CD8-positive, alpha-beta memory T cell (primary cell): ENCODE data around the gene RPL13A. TPM values are rescaled to one million over a fixed set of nuclear protein-coding genes. Genes with fewer than 3 reads are reported as not detected.

Experiments used
- CTCF ChIA-PET: fragments of 350-600 bp; sonication (Branson Sonifier 250); formaldehyde crosslinking; loops from one replicate; lab custom pipeline; 2021; ENCODE audit warnings: antibody characterized with exemption; lab: Charles Lee
- POLR2A ChIA-PET: fragments of 350-600 bp; sonication (Branson Sonifier 250); formaldehyde crosslinking; loops from one replicate; lab custom pipeline; 2021; ENCODE audit warnings: antibody characterized with exemption; lab: Charles Lee
- DNase-seq, 5 donors: peaks; one replicate each; pipeline versions ENCODE4 v3.0.0 to v3.0.0-alpha.2; 2020 to 2022; ENCODE audit warnings: mixed read lengths in 1 of 5
- H3K27ac ChIP-seq: one replicate; pipeline ENCODE4 v1.7.0; 2013; ENCODE audit warnings: low read depth, mild to moderate bottlenecking, low read length, moderate library complexity
- H3K27me3 ChIP-seq: 2 replicates; pipeline ENCODE4 v1.7.0; 2013; ENCODE audit warnings: low read length, mild to moderate bottlenecking; ENCODE audit not compliant: insufficient read depth, poor library complexity, severe bottlenecking
- H3K36me3 ChIP-seq: 2 replicates; pipeline ENCODE4 v1.7.0; 2013; ENCODE audit warnings: mild to moderate bottlenecking, low read length, moderate library complexity; ENCODE audit not compliant: insufficient read depth
- H3K4me1 ChIP-seq: 2 replicates; pipeline ENCODE4 v1.7.0; 2013; ENCODE audit warnings: mild to moderate bottlenecking, low read length, moderate library complexity; ENCODE audit not compliant: insufficient read depth
- H3K4me3 ChIP-seq: 2 replicates; pipeline ENCODE4 v1.7.0; 2013; ENCODE audit warnings: mild to moderate bottlenecking, low read length
- H3K9me3 ChIP-seq: 2 replicates; pipeline ENCODE4 v1.7.0; 2013; ENCODE audit warnings: mild to moderate bottlenecking, low read length
- H3K27ac Mint-ChIP-seq, 8 donors: one replicate each; pipeline ENCODE4 v1.8.0; 2020 to 2021; ENCODE audit warnings: mixed read lengths in 8 of 8, mild to moderate bottlenecking in 6 of 8, inconsistent platforms in 3 of 8, moderate library complexity in 3 of 8
- H3K27me3 Mint-ChIP-seq, 2 donors: one replicate each; pipeline ENCODE4 v1.8.0; 2020 to 2021; ENCODE audit warnings: mixed read lengths in 2 of 2, mild to moderate bottlenecking in 1 of 2, moderate library complexity in 1 of 2
- H3K36me3 Mint-ChIP-seq, 3 donors: one replicate each; pipeline ENCODE4 v1.8.0; 2020 to 2021; ENCODE audit warnings: mixed read lengths in 3 of 3, inconsistent platforms in 1 of 3, mild to moderate bottlenecking in 1 of 3
- H3K4me1 Mint-ChIP-seq, 3 donors: one replicate each; pipeline ENCODE4 v1.8.0; 2020 to 2021; ENCODE audit warnings: mixed read lengths in 3 of 3, inconsistent platforms in 1 of 3, mild to moderate bottlenecking in 1 of 3
- H3K4me3 Mint-ChIP-seq, 7 donors: one replicate each; pipeline ENCODE4 v1.8.0; 2020 to 2021; ENCODE audit warnings: mixed read lengths in 7 of 7, mild to moderate bottlenecking in 6 of 7, moderate library complexity in 4 of 7, inconsistent platforms in 2 of 7
- H3K9me3 Mint-ChIP-seq, 5 donors: one replicate each; pipeline ENCODE4 v1.8.0; 2020 to 2022; ENCODE audit warnings: mixed read lengths in 5 of 5, mild to moderate bottlenecking in 3 of 5, moderate library complexity in 2 of 5, inconsistent platforms in 1 of 5
- polyA plus RNA-seq: library from polyadenylated mRNA; unstranded; fragments of 300-500 nt; fragmentation: Illumina TruSeq; gene quantifications from one replicate; pipeline ENCODE4 v1.2.3, GENCODE V29; 2021
- total RNA-seq, 2 experiments: library from RNA; stranded (reverse); gene quantifications; one replicate each; pipeline ENCODE4 v1.2.3, GENCODE V29; 2021

The RPL13A gene
- total RNA-seq = 1,000 to 10,000 TPM; 3,865 to 3,912 TPM
- 2,679 TPM for polyA plus RNA-seq

DNA sequence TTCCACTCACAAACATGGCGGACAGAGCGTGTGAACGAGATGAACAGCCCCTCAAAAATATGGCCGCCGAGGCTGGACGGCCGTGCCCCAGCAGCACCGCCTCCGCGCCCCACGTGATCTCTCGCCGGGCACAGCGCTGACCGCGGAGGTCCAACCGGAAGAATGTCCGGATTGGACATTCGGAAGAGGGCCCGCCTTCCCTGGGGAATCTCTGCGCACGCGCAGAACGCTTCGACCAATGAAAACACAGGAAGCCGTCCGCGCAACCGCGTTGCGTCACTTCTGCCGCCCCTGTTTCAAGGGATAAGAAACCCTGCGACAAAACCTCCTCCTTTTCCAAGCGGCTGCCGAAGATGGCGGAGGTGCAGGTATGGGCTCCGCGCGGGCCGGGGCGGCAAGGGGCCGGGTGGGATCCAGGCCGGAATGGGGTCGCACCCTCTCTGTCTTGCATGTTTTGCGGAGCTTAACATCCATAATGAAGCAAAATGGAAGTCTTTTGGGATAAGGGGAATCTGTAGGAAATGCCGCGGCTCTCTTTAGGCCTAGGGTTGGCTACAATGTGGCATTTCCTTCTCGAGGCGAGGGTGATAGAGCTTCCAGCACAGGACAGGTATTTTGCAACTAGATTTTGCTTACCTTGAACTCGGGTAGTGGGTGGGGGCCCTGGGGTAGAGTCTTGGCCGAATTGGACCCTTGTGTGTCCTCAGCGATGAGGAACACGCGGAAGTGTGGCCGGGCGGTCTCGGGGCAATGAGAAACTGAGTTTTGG, at the start of gene RPL13A:
TSS of gene RPL13A (plus strand) at position 332 of the 769 bp plus-strand sequence. CDS start at position 354, 22 bp downstream.
- peaks cover 0 to 2% (median 0%) of the 10 kb centered on the region in 5 donors for H3K9me3 Mint-ChIP-seq
- H3K27ac Mint-ChIP-seq = peak within 1 kb of the TSS; percentile 88 to 97 (median 94)
- H3K9me3 ChIP-seq = no peaks in the 10 kb centered on the region
- H3K27me3 ChIP-seq = no peaks in the 10 kb centered on the region
- no peaks in the 10 kb centered on the region for H3K27me3 Mint-ChIP-seq
- H3K4me1 ChIP-seq = peaks cover 38% of the 10 kb centered on the region
- peaks cover 7 to 87% (median 31%) of the 10 kb centered on the region in 3 donors for H3K36me3 Mint-ChIP-seq
- POLR2A ChIA-PET = interaction anchor here (0.6 to 2.5 kb wide), 9 partner anchors 9 to 366 kb away, joined by 3 to 27 read pairs (median 5); partner anchors contain the start of genes FLT3LG and RPS11
- DNase-seq = peak; percentile 99 to 100 (median 99)
- peak within 1 kb of the TSS; percentile 86 to 99 (median 97) for H3K4me3 Mint-ChIP-seq
- H3K4me1 Mint-ChIP-seq = peaks cover 40 to 59% (median 47%) of the 10 kb centered on the region in 3 donors
- H3K4me3 ChIP-seq = peak within 1 kb of the TSS; percentile 93
- peaks cover 43% of the 10 kb centered on the region for H3K36me3 ChIP-seq
- CTCF ChIA-PET = interaction anchor here (0.8 to 2.9 kb wide), 10 partner anchors 9 to 191 kb away, joined by 3 to 14 read pairs (median 7); partner anchors contain the start of genes FLT3LG and RPS11
- H3K27ac ChIP-seq = peak within 1 kb of the TSS; percentile 92

DNA sequence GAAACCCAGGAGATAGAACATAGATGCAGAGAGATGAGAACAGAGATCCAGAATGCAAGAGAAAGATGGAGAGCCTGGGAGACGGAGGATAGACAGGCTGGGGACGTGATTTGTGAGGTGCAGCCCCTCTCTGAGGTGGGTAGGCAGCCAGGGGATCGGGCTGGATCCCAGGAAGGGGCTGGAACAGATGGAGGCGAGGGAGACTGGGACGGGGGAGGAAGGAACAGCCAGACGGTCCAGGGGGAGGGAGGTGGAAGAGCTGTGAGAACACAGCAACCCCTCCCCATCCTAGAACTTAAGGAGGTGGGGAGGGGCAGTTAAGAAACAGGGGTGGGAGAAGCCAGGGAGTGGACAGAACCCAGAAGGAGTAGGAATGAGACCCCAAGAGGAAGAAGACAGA, 49.1 kb upstream of the RPL13A start:
- POLR2A ChIA-PET = no interaction called here
- H3K27me3 Mint-ChIP-seq = peaks cover 79 to 91% of the 10 kb centered on the region in 2 donors
- H3K27me3 ChIP-seq = peaks cover 73% of the 10 kb centered on the region

DNA sequence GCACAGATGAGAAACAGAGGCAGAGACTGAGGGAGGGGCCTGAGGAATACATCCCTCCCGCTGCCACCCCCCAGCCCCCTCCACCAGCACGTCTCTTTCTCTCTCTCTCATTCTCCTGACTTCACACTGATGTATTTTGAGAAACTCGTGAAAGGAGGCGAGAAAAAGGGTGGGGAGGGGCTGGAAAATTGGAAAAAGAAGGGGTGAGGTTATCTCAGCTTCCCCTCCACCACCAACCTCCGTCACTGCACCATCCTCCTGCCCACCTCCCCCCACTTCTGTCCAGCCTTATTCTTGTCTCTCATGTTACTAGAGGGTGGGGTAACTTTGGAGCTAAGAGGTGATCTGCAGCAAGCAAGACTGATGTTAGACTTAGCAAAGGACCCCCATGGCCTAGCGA, 47.6 kb upstream of the RPL13A start:
- no peak for DNase-seq
- Mint-ChIP-seq H3K27me3 (peaks cover 72 to 75% of the 10 kb centered on the region in 2 donors), H3K4me3 (no peak overlapping the region), H3K27ac (no peak overlapping the region), H3K36me3 (peaks cover 0 to 1% (median 0%) of the 10 kb centered on the region in 3 donors), H3K9me3 (no peaks in the 10 kb centered on the region), H3K4me1 (peaks cover 29 to 48% (median 41%) of the 10 kb centered on the region in 3 donors)
- H3K9me3 ChIP-seq = no peaks in the 10 kb centered on the region
- H3K27ac ChIP-seq = no peak overlapping the region
- H3K27me3 ChIP-seq = peaks cover 58% of the 10 kb centered on the region
- H3K4me1 ChIP-seq = peaks cover 19% of the 10 kb centered on the region
- CTCF ChIA-PET = interaction anchor here (4.8 kb wide), 1 partner anchor 47 kb away, joined by 28 read pairs; no protein-coding TSS in a partner anchor
- no peak overlapping the region for H3K4me3 ChIP-seq
- H3K36me3 ChIP-seq = no peaks in the 10 kb centered on the region
- POLR2A ChIA-PET = interaction anchor here (0.6 kb wide), 1 partner anchor 113 kb away, joined by 3 read pairs; no protein-coding TSS in a partner anchor

More for the DNA sequence above, 49.1 kb upstream of the RPL13A start:
- Mint-ChIP-seq H3K4me1 (peaks cover 26 to 43% (median 33%) of the 10 kb centered on the region in 3 donors), H3K9me3 (no peaks in the 10 kb centered on the region), H3K27ac (peak overlapping the region in 1 of 8 donors; percentile 67), H3K36me3 (peaks cover 0 to 1% (median 0%) of the 10 kb centered on the region in 3 donors), H3K4me3 (peak overlapping the region in 1 of 7 donors; percentile 0)
- Histone ChIP-seq H3K36me3 (no peaks in the 10 kb centered on the region), H3K4me3 (no peak overlapping the region), H3K27ac (no peak overlapping the region), H3K4me1 (peaks cover 19% of the 10 kb centered on the region), H3K9me3 (no peaks in the 10 kb centered on the region)
- DNase-seq = no peak
- CTCF ChIA-PET = no interaction called here

DNA sequence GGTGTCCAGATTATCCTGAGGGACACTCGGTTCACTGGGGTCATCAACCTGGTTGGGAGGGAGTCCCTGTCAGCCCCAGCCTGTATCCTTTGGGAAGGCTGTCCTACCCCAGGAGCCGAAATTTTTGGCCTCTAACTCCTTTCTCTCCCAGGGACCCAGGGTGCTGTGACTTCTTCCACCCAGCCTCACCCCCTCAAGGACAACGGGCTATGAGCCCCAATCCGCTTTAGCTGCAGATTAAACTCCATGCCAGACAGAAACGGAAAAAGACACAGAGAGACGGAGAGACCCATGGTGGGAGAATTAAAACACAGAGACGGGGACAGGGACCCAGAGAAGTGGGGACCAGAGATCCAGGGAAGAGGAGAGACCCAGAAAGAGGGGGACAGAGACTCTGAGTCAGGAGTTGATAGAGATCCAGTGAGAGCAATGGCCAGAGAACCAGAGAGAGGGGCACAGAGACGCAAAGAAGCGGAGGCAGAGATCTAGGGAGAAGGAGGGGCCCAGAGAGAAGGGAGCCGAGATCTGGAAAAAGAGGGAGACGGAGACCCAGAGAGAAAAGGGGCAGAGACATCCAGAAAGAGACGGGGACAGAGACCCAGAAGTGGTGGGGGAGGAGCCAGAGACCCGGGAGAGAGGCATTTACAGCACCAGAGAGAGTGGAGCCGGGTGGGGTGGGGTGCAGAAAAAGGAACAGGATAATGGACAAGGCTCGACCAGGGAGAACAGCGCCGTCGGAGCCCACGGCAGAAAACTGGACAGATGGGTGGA, 46.8 kb upstream of the RPL13A start:
- DNase-seq = no peak
- peaks cover 0 to 2% (median 1%) of the 10 kb centered on the region in 3 donors for H3K36me3 Mint-ChIP-seq
- no peaks in the 10 kb centered on the region for H3K36me3 ChIP-seq
- no peaks in the 10 kb centered on the region for H3K9me3 ChIP-seq
- peaks cover 31 to 52% (median 41%) of the 10 kb centered on the region in 3 donors for H3K4me1 Mint-ChIP-seq
- H3K27me3 Mint-ChIP-seq = peaks cover 64 to 68% of the 10 kb centered on the region in 2 donors
- H3K27ac ChIP-seq = no peak overlapping the region
- ChIA-PET CTCF (interaction anchor here (4.8 kb wide), 1 partner anchor 48 kb away, joined by 28 read pairs; no protein-coding TSS in a partner anchor), POLR2A (no interaction called here)
- peaks cover 56% of the 10 kb centered on the region for H3K27me3 ChIP-seq
- no peak overlapping the region for H3K4me3 ChIP-seq
- H3K4me3 Mint-ChIP-seq = peak overlapping the region; percentile 8 to 80 (median 61)
- peaks cover 19% of the 10 kb centered on the region for H3K4me1 ChIP-seq
- no peaks in the 10 kb centered on the region for H3K9me3 Mint-ChIP-seq
- peak overlapping the region in 4 of 8 donors; percentile 30 to 89 (median 51) for H3K27ac Mint-ChIP-seq

DNA sequence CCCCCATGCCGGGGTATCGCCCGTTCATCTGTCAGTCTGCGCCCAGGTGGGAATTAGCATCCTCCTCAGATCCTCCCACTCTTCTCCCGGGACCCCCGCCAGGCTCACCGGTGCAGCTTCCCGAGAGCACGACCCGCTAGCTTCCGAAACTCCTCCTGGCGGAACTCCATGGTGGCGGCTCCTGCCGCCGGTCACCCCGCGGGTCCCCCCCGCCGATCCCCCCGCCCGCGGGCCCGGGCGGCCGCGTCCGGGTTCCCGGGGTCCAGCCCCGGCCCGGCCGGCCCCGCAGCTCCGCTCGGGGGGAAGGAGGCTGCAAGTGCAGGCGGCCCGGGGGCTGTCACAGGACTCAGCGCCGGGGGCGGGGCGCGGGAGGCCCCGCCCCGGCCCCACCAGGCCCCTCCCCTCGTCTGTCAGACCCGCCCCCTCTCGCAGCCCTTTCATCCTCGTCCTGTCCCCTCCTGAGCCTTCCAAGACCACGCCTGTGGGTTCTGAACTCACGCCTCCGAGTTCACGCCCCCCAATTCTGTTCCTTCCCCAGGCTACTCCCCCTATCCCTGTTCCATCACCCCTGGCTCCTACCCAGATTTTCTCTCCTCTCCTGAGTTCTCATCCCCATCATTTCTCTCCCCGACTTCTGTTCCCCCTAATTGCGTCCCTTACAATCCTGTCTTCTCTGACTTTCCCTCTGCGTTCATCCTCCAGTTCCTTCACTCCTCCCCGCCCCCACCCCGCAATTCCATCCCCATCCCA, 46.0 kb upstream of the RPL13A start, which contains the start of gene SLC17A7:
TSS of gene SLC17A7 (minus strand) at position 318 of the 750 bp plus-strand sequence. CDS start at position 170, 148 bp downstream.
- ChIA-PET POLR2A (interaction anchor here (0.7 kb wide), 1 partner anchor 10 kb away, joined by 3 read pairs; the partner anchor contains the start of gene PIH1D1), CTCF (interaction anchor here (0.5 to 4.8 kb wide), 8 partner anchors 10 to 215 kb away, joined by 3 to 28 read pairs (median 4); partner anchors contain the start of genes ALDH16A1, GFY and PIH1D1)
- no peaks in the 10 kb centered on the region for H3K9me3 ChIP-seq
- DNase-seq = peak in 2 of 5 donors; percentile 43 to 45
- no peak within 1 kb of the TSS for H3K4me3 ChIP-seq
- H3K4me1 ChIP-seq = peaks cover 19% of the 10 kb centered on the region
- Mint-ChIP-seq H3K27ac (peak within 1 kb of the TSS in 7 of 8 donors; percentile 18 to 89 (median 67)), H3K9me3 (no peaks in the 10 kb centered on the region), H3K4me3 (peak within 1 kb of the TSS; percentile 77 to 92 (median 84)), H3K27me3 (peaks cover 56 to 60% of the 10 kb centered on the region in 2 donors), H3K4me1 (peaks cover 30 to 47% (median 36%) of the 10 kb centered on the region in 3 donors), H3K36me3 (peaks cover 0 to 8% (median 1%) of the 10 kb centered on the region in 3 donors)
- no peaks in the 10 kb centered on the region for H3K36me3 ChIP-seq
- no peak within 1 kb of the TSS for H3K27ac ChIP-seq
- peaks cover 55% of the 10 kb centered on the region for H3K27me3 ChIP-seq

DNA sequence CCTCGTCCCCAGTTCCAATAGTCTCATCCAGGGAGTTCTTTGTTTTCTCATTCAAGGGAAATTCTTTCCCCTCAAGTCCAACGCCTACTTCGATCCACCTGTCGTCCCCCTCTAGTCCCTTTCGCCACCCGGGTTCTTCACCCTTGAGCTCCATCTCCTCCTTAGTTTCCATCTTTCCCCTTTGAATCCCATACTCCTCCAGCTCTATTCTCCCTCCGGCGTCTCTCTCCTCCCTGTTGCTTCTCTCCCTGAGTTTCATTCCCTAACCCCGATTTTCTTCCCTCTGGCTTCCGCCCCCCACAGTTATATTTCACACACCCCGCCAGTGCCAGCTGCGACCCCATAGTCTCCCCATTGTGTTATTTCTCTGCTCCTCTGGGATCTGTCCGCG, 45.5 kb upstream of the RPL13A start:
- Histone ChIP-seq H3K27ac (no peak overlapping the region), H3K36me3 (no peaks in the 10 kb centered on the region), H3K27me3 (peaks cover 50% of the 10 kb centered on the region), H3K4me3 (no peak overlapping the region), H3K9me3 (no peaks in the 10 kb centered on the region), H3K4me1 (peaks cover 19% of the 10 kb centered on the region)
- Mint-ChIP-seq H3K4me1 (peaks cover 29 to 48% (median 35%) of the 10 kb centered on the region in 3 donors), H3K27me3 (peaks cover 52 to 54% of the 10 kb centered on the region in 2 donors), H3K4me3 (peak overlapping the region; percentile 77 to 92 (median 84)), H3K9me3 (no peaks in the 10 kb centered on the region), H3K27ac (peak overlapping the region in 5 of 8 donors; percentile 15 to 84 (median 67)), H3K36me3 (peaks cover 0 to 14% (median 4%) of the 10 kb centered on the region in 3 donors)
- DNase-seq = no peak
- CTCF ChIA-PET = interaction anchor here (0.5 to 4.8 kb wide), 8 partner anchors 10 to 215 kb away, joined by 3 to 28 read pairs (median 4); partner anchors contain the start of genes ALDH16A1, GFY and PIH1D1
- POLR2A ChIA-PET = interaction anchor here (0.7 kb wide), 1 partner anchor 10 kb away, joined by 3 read pairs; the partner anchor contains the start of gene PIH1D1
